GM12872 (cell line): Measurements from ENCODE around the gene PRDM5.

Experiments used
- CTCF ChIP-seq: IDR thresholded peaks from 3 replicates; pipeline ENCODE4 v1.5.1; 2011; ENCODE audit warnings: low read depth, mild to moderate bottlenecking, low read length, moderate library complexity; ENCODE audit not compliant: insufficient read depth

The PRDM5 gene

GRCh38 chr4:120835342-120835741 lies 87.2 kb downstream of the PRDM5 start:
- TF ChIP-seq CTCF = no peak

GRCh38 chr4:120830204-120830603 lies 92.3 kb downstream of the PRDM5 start:
- TF ChIP-seq CTCF = no peak

- no peak for TF ChIP-seq CTCF
Measured at GRCh38 chr4:120829113-120829831, 93.3 kb downstream of the PRDM5 start.

- no peak for TF ChIP-seq CTCF
Measured at GRCh38 chr4:120826853-120827252, 95.7 kb downstream of the PRDM5 start.

GRCh38 chr4:120826449-120826848 lies 96.1 kb downstream of the PRDM5 start:
- TF ChIP-seq CTCF = no peak

GRCh38 chr4:120824946-120825345 lies 97.6 kb downstream of the PRDM5 start:
- no peak for TF ChIP-seq CTCF

GRCh38 chr4:120821977-120822376 lies 100.5 kb downstream of the PRDM5 start:
- no peak for TF ChIP-seq CTCF
